ENCODE results near the gene MRPL46. TPM values are rescaled to one million over a fixed set of nuclear protein-coding genes. Genes with fewer than 3 reads are reported as not detected.

Gene MRPL46
- polyA plus RNA-seq, 1 donor from 2014 or later, result 41.0 TPM

- no peaks in the 10 kb centered on the region for H3K27me3 ChIP-seq (ENCODE audit: insufficient read depth, low read depth, low read length)
- no peak overlapping the region for H2AFZ ChIP-seq (ENCODE audit: low read depth, low read length)
- H4K20me1 ChIP-seq (ENCODE audit: insufficient read depth), result no peaks in the 10 kb centered on the region
- no peak for TF ChIP-seq REST (IDR thresholded peaks at IDR 0.05; ENCODE audit: borderline replicate concordance)
- TF ChIP-seq EZH2 (IDR thresholded peaks at IDR 0.05; ENCODE audit: borderline replicate concordance, insufficient read depth, low read length, poor library complexity, severe bottlenecking), result no peak
- H3K4me3 ChIP-seq (ENCODE audit: low read length), result no peak overlapping the region
- H3K9ac ChIP-seq (ENCODE audit: low read length), result no peak overlapping the region
- no peaks in the 10 kb centered on the region for H3F3A ChIP-seq (ENCODE audit: insufficient read depth, low read length, poor library complexity, severe bottlenecking)
- H3K27ac ChIP-seq (ENCODE audit: low read length), result no peak overlapping the region
- H3K9me3 ChIP-seq (ENCODE audit: low read length), result no peaks in the 10 kb centered on the region
- peaks cover 28% of the 10 kb centered on the region for H3K79me2 ChIP-seq (replicated peaks; ENCODE audit: insufficient read depth, low read length)
- H3K36me3 ChIP-seq (ENCODE audit: insufficient read depth, low read length), result peaks cover 5% of the 10 kb centered on the region
- H3K9me2 ChIP-seq (ENCODE audit: insufficient read depth, low read length), result no peaks in the 10 kb centered on the region
- H3K4me2 ChIP-seq (ENCODE audit: low read length), result no peak overlapping the region
Observed at GRCh38 chr15:88463870-88464532, 3.2 kb downstream of the MRPL46 start.

- peaks cover 5% of the 10 kb centered on the region for H3K36me3 ChIP-seq (ENCODE audit: insufficient read depth, low read length)
- no peak overlapping the region for H3K9ac ChIP-seq (ENCODE audit: low read length)
- H3K4me2 ChIP-seq (ENCODE audit: low read length), result no peak overlapping the region
- no peak overlapping the region for H2AFZ ChIP-seq (ENCODE audit: low read depth, low read length)
- TF ChIP-seq REST (IDR thresholded peaks at IDR 0.05; ENCODE audit: borderline replicate concordance) (no peak), EZH2 (IDR thresholded peaks at IDR 0.05; ENCODE audit: borderline replicate concordance, insufficient read depth, low read length, poor library complexity, severe bottlenecking) (no peak), RAD21 (conservative IDR thresholded peaks at IDR 0.05) (no peak), TAF1 (IDR thresholded peaks at IDR 0.05; ENCODE audit: low read depth) (no peak), MXI1 (conservative IDR thresholded peaks at IDR 0.05; ENCODE audit: poor library complexity, severe bottlenecking) (no peak), SMC3 (conservative IDR thresholded peaks at IDR 0.05; ENCODE audit: poor library complexity) (no peak), POLR2AphosphoS5 (IDR thresholded peaks at IDR 0.05) (no peak)
- H3K27ac ChIP-seq (ENCODE audit: low read length), result no peak overlapping the region
- H3K4me3 ChIP-seq (ENCODE audit: low read length), result no peak overlapping the region
- no peaks in the 10 kb centered on the region for H4K20me1 ChIP-seq (ENCODE audit: insufficient read depth)
- no peaks in the 10 kb centered on the region for H3K9me3 ChIP-seq (ENCODE audit: low read length)
- no peaks in the 10 kb centered on the region for H3K9me2 ChIP-seq (ENCODE audit: insufficient read depth, low read length)
- no peaks in the 10 kb centered on the region for H3F3A ChIP-seq (ENCODE audit: insufficient read depth, low read length, poor library complexity, severe bottlenecking)
- no peaks in the 10 kb centered on the region for H3K79me2 ChIP-seq (replicated peaks; ENCODE audit: insufficient read depth, low read length)
- H3K27me3 ChIP-seq (ENCODE audit: insufficient read depth, low read depth, low read length), result no peaks in the 10 kb centered on the region
Observed at GRCh38 chr15:88456733-88457132, 10.5 kb downstream of the MRPL46 start.
